ENCODE results near the gene ACADS. TPM values are rescaled to one million over a fixed set of nuclear protein-coding genes. Genes with fewer than 3 reads are reported as not detected.

Gene ACADS
- total RNA-seq, 2 experiments from 2014 or later, result 11.8 to 12.6 TPM

DNA sequence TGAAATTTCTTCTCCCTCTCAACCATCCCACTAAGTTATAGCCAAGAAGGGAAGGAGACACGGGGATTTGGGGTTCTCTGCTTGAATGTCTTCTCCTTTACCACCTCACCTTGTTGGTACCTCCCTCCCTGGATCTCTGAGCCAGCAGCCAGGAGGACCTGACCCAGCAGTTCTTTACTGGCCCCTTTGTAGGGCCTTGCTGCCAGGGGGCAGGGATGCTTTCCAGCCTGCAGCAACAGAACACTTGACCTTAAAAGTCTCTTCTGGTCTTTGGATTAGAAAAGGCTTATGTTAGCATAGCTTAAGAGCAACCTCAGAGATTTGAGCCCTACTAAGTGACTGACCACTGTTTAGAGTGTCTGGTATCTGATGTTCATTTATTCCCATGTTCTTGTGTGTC, 28.3 kb upstream of the ACADS start:
- POLR2A ChIA-PET, result interaction anchor here (1.3 kb wide), 1 partner anchor 20 kb away, joined by 3 read pairs; no protein-coding TSS in a partner anchor

DNA sequence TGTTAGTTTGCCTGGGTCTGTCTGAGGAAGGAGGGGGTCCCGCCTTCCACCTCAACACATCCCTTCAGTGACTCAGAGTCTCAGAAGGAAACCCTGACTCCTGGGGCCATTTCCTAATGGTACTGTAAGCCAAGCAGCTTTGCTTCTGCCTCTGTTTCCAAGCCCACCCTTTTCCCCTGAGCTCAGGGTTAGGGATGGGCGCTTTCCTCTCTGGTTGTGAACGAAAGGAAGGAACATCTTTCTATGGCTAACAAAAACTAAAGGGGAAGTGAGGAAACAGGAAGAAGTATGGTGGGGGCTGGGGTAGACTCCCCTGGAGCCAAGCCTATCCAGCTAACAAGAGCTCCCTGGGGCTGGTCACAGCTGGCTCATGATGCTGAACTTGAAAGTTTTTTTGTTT, 27.0 kb upstream of the ACADS start:
- ChIA-PET CTCF (interaction anchor here (1.3 kb wide), 1 partner anchor 49 kb away, joined by 7 read pairs; no protein-coding TSS in a partner anchor), POLR2A (no interaction called here)

More for the DNA sequence above, 28.3 kb upstream of the ACADS start:
- CTCF ChIA-PET, result interaction anchor here (1.3 kb wide), 1 partner anchor 48 kb away, joined by 7 read pairs; no protein-coding TSS in a partner anchor

DNA sequence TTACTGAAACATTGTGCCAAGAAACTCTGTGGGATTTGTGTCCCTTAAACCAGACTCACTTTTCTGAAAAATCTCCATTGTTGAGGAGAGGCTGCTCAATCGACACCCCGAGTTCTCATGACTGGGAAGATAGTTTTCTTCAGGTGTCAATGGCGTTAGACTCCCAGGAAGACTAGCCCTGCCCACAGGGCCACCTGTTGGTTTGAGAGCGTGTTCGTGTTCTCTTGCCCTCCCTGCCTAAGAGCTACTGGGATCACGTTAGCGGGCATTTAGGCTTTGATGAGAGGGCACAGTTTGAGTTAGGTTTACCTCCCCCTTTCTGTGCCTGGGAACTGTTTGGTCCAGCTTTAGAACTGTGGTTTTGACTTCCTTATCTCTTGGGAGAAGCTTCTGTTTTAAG, 26.1 kb upstream of the ACADS start:
- ChIA-PET CTCF (no interaction called here), POLR2A (no interaction called here)

DNA sequence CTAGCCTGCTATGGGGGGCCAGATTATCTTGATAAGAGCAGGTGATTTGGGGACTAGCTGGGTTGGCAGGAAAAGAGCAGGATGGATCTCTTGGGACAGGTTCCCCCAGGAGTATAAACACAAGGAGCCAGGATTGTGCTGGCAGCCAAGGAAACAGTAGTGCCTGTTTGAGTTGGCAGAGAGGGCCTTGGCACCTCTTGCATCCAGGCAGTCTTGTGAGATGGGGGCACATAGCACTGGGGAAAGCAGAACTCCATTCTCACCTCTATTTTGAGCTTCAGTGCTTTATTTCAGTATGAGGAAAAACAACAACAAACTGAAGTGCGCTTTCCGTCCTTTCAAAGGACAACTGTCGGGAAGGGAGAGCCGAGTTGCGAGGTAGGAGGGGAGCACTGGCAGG, 24.7 kb upstream of the ACADS start:
- ChIA-PET POLR2A (no interaction called here), CTCF (interaction anchor here (0.7 kb wide), 2 partner anchors 10 to 53 kb away, joined by 3 to 4 read pairs; no protein-coding TSS in a partner anchor)

DNA sequence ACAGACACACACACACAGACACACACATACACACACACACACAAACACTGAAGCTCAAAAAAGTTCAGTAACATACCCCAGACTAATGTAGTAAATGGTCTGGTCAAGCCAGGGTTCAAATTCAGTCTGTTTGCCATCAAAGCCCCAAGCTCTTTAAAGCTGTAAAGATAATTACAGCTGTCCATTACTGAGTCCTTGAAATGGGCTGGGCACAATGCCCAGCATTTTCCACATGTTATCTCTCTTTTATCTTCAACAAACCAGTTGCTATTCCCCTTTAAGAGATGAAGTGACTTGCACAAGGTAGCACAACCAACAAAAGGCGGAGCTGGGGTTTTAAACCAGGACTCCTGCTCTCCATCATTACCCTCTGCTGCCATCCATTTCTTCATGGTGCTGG, 23.0 kb upstream of the ACADS start:
- CTCF ChIA-PET, result interaction anchor here (0.7 kb wide), 1 partner anchor 66 kb away, joined by 3 read pairs; no protein-coding TSS in a partner anchor
- POLR2A ChIA-PET, result no interaction called here

DNA sequence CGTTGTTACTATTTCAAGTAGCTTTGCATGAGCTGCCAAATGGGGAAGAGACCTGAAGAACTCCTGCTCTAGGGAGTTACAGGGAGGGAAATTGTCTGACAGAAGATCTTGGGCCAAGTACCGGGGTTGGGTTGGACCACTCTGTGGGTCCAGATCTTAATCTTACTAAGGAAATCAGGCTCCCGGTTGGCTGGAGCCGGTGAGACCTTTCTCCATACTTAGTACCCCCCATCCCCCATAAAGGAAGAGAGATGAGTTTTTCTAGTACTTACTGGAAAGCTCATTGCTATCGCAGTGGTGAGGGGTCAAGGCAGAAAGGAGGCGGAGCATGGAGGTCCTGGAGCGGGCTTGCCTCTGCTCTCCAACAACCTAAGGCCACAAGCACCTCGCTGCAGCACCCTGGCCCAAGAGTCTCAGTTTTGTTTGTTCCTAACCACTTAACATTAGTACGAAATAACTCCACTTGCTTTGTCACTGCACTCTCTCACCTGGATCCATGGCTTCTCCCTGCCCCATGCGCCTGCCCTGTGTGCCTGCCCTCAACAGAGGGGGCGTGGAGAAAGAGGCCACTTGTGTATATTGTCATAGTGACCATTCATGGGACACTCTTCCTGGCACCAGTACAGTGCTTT, 22.2 kb upstream of the ACADS start:
- POLR2A ChIA-PET, result no interaction called here
- CTCF ChIA-PET, result interaction anchor here (0.7 kb wide), 1 partner anchor 67 kb away, joined by 3 read pairs; no protein-coding TSS in a partner anchor

DNA sequence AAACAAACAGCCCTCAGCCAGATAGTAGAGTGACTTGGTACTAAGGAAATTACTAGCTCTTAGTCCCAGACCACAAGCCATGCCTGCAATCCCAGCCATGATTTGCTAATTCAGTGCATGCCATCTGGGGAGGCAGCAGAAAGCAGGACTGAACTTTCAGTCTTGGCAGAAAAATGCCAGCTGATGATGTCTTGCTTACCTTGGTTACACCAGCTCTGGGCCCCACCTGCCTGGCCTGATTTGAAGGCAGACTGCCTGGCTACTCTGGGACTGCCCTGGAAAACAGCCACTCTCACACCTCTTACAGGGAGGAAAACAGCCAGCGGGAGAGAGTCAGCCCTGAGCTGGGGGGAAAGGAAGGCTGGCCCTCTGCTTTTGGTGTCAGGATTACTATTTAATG, 20.0 kb upstream of the ACADS start:
- POLR2A ChIA-PET, result interaction anchor here (0.5 kb wide), 1 partner anchor 209 kb away, joined by 7 read pairs; no protein-coding TSS in a partner anchor
- CTCF ChIA-PET, result interaction anchor here (0.6 to 0.7 kb wide), 2 partner anchors 56 to 120 kb away, joined by 3 to 5 read pairs; no protein-coding TSS in a partner anchor

DNA sequence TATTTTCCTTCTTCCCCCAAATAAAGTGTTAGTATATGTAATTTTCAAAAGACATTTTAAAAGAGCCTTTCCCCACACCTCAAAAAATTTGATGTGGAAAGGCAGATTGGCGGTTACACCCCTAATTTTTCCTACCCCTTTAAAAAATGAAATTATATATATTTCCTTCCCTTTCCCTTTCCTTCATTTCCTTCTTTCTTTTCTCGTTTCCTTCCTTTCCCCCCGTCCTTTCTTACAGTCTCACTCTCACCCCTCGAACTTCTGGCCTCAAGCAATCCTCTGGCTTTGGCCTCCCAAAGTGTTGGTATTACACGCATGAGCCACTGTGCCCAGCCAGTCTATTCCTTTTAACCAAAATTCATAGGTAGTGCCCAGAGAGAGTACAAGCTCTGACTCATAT, 19.6 kb upstream of the ACADS start:
- ChIA-PET POLR2A (interaction anchor here (0.5 kb wide), 1 partner anchor 209 kb away, joined by 7 read pairs; no protein-coding TSS in a partner anchor), CTCF (interaction anchor here (0.7 kb wide), 1 partner anchor 57 kb away, joined by 3 read pairs; no protein-coding TSS in a partner anchor)

DNA sequence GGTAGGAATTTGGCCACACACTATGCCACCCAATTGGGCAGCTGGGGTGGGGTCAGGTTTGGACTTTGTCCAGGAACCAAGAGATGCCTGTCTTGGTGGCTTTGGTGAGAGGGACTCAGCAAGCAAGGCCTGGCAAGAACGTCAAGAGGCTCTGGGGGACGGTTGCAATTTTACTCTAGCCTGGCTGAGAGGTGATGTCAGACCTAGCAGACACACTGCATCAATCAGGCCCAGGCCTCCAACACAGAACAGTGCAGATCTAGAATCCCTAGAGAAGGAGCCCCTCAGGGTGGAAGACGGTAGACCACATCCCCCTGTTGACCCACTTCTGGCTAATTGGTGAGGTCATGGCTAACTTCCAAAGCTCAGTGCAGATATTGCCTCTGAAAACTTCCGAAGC, 17.0 kb upstream of the ACADS start:
- POLR2A ChIA-PET, result no interaction called here
- CTCF ChIA-PET, result interaction anchor here (0.7 to 1.6 kb wide), 6 partner anchors 26 to 297 kb away, joined by 3 to 5 read pairs (median 3); no protein-coding TSS in a partner anchor

DNA sequence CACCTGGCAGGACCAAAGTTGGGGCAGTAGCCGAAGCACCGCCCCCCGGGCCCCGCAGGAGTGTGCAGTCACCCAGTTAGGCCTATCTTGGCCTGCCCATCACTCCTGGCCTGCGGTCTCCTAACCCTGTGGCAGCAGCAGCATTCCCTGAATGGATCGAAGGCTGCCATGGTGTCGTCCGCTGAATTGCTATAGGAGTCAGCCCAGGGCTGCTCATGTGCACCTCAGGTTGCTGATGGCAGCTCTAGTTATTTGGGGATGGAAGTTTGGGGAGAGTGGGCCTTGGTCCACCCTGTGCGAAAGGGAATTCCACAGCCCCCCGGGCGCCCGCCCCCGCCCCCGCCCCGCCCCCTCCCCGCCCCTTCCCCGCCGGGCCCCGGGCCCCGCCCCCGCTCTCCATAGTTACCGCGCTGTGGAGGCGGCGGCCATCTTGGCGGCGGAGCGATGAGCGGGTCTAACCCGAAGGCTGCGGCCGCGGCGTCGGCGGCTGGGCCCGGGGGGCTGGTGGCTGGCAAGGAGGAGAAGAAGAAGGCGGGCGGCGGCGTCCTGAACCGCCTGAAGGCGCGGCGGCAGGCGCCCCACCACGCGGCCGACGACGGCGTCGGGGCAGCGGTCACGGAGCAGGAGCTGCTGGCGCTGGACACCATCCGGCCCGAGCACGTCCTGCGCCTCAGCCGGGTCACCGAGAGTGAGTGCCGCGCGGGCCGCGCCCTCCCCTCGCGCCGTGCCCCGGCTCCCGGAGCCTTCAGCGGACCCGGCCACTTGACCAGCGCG, 15.4 kb upstream of the ACADS start, which contains the start of gene UNC119B:
TSS of gene UNC119B (plus strand) at position 428 of the 774 bp plus-strand sequence. CDS start at position 445, 17 bp downstream.
- POLR2A ChIA-PET, result interaction anchor here (0.5 to 1.0 kb wide), 5 partner anchors 15 to 349 kb away, joined by 3 to 5 read pairs (median 4); partner anchors contain the start of gene POP5
- CTCF ChIA-PET, result interaction anchor here (0.8 to 2.5 kb wide), 4 partner anchors 61 to 262 kb away, joined by 3 to 15 read pairs (median 6); no protein-coding TSS in a partner anchor

DNA sequence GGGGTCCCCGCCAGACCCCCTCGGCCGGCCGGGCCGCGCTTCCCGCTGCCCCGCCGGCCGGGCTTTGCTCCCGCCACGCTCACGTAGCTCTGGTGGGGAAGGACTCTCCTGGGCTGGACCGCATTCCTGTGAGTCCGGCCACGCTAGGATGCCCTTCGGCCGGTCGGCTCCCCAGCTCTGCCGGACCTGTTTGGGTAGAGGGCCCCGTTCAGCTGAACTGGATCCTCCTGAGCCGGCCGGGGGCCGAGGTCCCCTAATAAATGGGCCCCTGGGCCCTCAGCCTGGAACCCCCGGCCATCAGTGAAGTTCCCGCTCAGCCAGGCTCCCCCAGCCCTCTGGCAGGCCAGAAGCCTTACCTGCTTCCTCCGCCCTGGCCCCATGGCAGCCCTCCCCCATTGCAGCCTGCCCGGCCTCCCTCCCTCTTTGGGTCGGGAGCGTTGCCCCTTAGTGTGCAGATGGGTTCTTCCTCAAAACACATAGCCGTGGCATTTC, 14.8 kb upstream of the ACADS start:
- ChIA-PET CTCF (interaction anchor here (0.8 to 2.5 kb wide), 4 partner anchors 62 to 261 kb away, joined by 3 to 15 read pairs (median 6); no protein-coding TSS in a partner anchor), POLR2A (interaction anchor here (0.5 to 1.0 kb wide), 3 partner anchors 14 to 348 kb away, joined by 3 to 5 read pairs (median 3); partner anchors contain the start of gene POP5)

DNA sequence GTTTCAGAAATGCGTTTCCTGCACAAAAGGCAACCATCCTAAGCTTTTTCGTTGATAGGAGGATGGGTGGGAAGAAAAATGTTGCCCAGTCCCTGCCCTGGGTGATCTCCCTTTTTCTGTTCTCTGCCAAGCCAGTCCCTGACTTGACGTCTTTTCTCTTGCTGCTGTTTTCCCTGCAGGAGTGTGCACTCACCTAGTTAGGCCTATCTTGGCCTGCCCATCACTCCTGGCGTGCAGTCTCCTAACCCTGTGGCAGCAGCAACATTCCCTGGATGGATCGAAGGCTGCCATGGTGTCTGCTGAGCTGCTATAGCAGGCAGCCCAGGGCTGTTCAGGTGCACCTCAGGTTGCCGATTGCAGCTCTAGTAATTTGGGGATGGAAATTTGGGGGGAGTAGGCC, 14.2 kb upstream of the ACADS start:
- ChIA-PET CTCF (interaction anchor here (1.3 to 2.5 kb wide), 4 partner anchors 62 to 129 kb away, joined by 3 to 15 read pairs (median 7); partner anchors contain the start of gene POP5), POLR2A (no interaction called here)

DNA sequence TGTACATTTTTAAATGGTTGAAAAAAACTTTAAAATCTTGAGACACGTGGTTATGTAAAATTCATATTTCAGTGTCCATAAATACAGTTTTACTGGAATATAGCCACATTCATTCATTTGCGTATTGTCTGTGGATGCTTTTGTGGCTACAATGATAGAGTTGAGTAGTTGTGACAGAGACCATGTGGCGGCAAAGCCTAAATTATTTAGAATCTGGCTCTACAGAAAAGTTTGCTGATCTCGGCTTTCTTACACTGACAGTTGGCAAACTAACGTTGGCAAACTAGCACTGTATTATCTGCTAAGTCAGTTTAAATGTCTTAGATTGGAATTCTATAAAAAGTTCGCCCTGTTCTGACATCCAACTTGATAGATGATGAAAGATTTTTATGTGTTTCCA, 13.0 kb upstream of the ACADS start:
- ChIA-PET POLR2A (no interaction called here), CTCF (interaction anchor here (1.4 to 2.5 kb wide), 3 partner anchors 64 to 130 kb away, joined by 5 to 15 read pairs (median 9); partner anchors contain the start of gene POP5)

DNA sequence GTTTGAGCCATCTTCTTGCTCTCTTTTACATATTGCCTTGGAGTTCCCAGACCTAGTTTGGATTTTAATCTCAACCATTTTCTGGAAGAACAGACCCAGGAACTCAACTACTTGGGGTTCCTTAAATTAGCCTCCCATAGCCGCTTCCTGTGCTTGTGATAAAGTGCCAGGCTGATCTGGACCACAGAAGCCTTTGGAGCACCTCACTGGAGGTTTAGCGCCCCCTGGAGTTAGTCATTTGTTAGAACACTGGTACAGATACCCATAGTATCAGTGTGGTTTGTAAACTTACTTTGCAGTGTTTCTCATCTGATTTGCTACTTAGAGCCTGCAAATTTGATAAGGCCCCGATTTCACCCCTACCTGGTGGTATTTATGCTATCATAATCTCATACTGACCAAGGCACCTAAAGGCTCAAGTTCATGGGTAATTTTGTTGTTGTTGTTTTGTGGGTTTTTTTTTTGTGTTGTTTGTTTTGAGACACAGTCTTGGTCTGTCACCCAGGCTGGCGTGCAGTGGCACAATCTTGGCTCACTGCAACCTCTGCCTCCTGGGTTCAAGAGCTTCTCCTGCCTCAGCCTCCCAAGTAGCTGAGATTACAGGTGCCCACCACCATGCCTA, 11.7 kb upstream of the ACADS start:
- POLR2A ChIA-PET, result no interaction called here
- CTCF ChIA-PET, result interaction anchor here (1.0 to 1.4 kb wide), 3 partner anchors 65 to 259 kb away, joined by 3 read pairs; no protein-coding TSS in a partner anchor

DNA sequence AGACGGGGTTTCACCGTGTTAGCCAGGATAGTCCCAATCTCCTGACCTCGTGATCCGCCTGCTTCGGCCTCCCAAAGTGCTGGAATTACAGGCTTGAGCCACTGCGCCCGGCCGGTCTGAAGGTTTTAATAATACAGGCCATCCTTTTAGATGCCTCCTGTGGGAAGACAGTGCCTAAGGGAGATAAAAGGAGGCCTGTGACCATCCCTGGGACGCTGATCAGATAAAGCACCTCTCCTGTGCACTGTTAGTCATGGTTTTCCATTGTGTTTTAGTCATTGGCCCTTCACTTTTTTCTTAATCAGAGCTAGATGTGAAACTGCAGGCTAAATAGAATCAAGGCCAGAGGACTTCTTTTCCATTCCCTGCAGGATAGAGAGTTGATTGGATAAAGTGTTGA, 7.6 kb upstream of the ACADS start:
- CTCF ChIA-PET, result no interaction called here
- POLR2A ChIA-PET, result interaction anchor here (1.1 kb wide), 1 partner anchor 20 kb away, joined by 3 read pairs; no protein-coding TSS in a partner anchor

DNA sequence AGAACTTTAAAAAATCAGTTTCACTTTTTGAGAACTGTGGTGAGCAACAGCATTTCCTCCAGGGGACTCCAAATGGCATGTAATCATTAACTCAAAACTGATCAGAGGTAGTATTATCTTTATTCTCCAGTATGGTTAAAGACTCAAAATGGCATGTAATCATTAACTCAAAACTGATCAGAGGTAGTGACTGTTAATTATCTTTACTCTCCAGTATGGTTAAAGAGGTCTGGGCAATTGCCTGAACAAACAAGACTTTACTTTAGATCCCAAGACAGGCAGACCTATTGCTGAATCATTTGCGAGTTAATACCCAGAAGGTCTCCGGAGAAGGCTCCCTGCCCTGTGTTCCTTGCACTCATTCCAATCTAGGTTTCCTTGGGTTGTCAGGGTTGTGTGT, 6.6 kb upstream of the ACADS start:
- ChIA-PET CTCF (no interaction called here), POLR2A (no interaction called here)

DNA sequence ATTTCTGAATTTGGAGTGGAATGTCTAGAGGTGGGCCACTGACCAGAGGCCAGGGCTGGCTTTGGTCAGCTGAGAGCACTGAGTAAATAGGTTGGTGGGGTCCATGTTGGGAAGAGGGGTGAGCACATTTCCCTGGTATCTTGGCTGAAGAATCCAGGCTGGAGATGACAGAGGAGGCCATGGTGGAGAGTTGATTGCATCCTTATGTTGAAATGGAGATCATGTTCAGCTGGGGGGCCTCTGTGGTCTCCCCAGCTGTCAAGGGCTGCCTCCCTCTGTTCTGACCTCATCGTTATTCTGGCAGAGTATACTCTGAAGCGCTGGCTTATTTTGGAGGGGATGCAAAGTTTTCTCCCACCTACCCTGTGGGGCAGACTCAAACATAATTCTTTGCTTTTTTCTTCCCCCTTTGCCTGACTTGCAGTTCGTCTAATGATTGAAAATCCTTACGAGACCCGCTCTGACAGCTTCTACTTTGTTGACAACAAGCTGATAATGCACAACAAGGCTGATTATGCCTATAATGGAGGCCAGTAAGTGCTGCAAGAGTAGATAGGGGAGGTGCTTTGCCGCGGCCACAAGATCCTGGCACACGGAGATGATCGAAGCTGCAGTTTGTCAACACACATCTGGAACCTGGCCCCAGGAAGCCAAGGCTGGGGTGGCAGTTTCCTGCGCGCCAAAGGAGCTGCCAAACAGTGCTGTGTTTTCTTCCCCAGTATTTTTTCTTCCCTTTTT, 6.0 kb upstream of the ACADS start:
- ChIA-PET POLR2A (no interaction called here), CTCF (interaction anchor here (0.8 to 1.3 kb wide), 2 partner anchors 71 to 137 kb away, joined by 4 read pairs; no protein-coding TSS in a partner anchor)
